Gastroesophageal sphincter (tissue), 4 donors: Measurements from ENCODE around the gene MMADHC. TPM values are rescaled to one million over a fixed set of nuclear protein-coding genes. Genes with fewer than 3 reads are reported as not detected.
A peak's percentile ranks its signal among the peaks of the same experiment; 100 is the strongest.

ENCODE experiments used
- ATAC-seq: fragments of 150-250 bp; one replicate; pipeline ENCODE4 v1.9.1; 2016; ENCODE audit warnings: mild to moderate bottlenecking, moderate library complexity
- H3K27ac ChIP-seq, 4 donors: fragments of 200-600 bp; sonication (generic) in 3 of 4; 1 replicate in 3 of 4; 2 replicates in 1 of 4; pipeline ENCODE4 v1.5.1; 2016 to 2019
- H3K27me3 ChIP-seq: fragments of 200-600 bp; sonication (generic); one replicate; pipeline ENCODE4 v1.5.1; 2019
- H3K36me3 ChIP-seq, 2 donors: fragments of 200-600 bp; sonication (generic); one replicate each; pipeline ENCODE4 v1.5.1; 2019; ENCODE audit warnings: control low read depth in 1 of 2
- H3K4me1 ChIP-seq, 3 donors: fragments of 200-600 bp; sonication (generic); 1 replicate in 2 of 3; 2 replicates in 1 of 3; pipeline ENCODE4 v1.5.1; 2016 to 2019; ENCODE audit warnings: control low read depth in 2 of 3
- H3K4me3 ChIP-seq, 2 donors: fragments of 200-600 bp; sonication (generic); one replicate each; pipeline ENCODE4 v1.5.1; 2019; ENCODE audit warnings: mild to moderate bottlenecking in 1 of 2, moderate library complexity in 1 of 2
- H3K9me3 ChIP-seq, 3 donors: fragments of 200-600 bp; sonication (generic); one replicate each; pipeline ENCODE4 v1.5.1; 2017 to 2019; ENCODE audit warnings: control low read depth in 2 of 3
- EP300 ChIP-seq: sonication (generic); formaldehyde crosslinking; IDR thresholded peaks from one replicate; pipeline ENCODE4 v1.6.1; 2017; ENCODE audit warnings: antibody characterized with exemption, mild to moderate bottlenecking
- POLR2A ChIP-seq, 2 donors: fragments of 450-650 bp; IDR thresholded peaks; one replicate each; pipeline ENCODE4 v1.6.1; 2017; ENCODE audit warnings: antibody characterized with exemption in 2 of 2, mild to moderate bottlenecking in 2 of 2, moderate library complexity in 1 of 2
- POLR2AphosphoS5 ChIP-seq: sonication (generic); formaldehyde crosslinking; IDR thresholded peaks from one replicate; pipeline ENCODE4 v1.6.1; 2017; ENCODE audit warnings: antibody characterized with exemption
- whole genome bisulfite sequencing, 2 donors: methylation state at CpG; one replicate each; pipeline ENCODE4 v1.1.5; 2018; ENCODE audit warnings: low coverage in 1 of 2; 5-methylcytosine and 5-hydroxymethylcytosine counted together
- total RNA-seq, 4 donors: library from RNA; depleted of rRNA; stranded (reverse); fragments of >200 nt; gene quantifications; one replicate each; pipeline ENCODE4 v1.1.0, GENCODE V29; 2016
- TF ChIP-seq, protein P1 (sequence below), 4 experiments: fragments of 200-600 bp in 2 of 4; fragments of 450-650 bp in 2 of 4; sonication (generic) in 1 of 4; IDR thresholded peaks; one replicate each; pipeline ENCODE4 v1.5.1; 2017 to 2019; ENCODE audit warnings: antibody characterized with exemption in 4 of 4, mild to moderate bottlenecking in 2 of 4, moderate library complexity in 2 of 4

The MMADHC gene
- total RNA-seq, 4 donors from 2014 or later, result 102 to 226 (median 152) TPM

DNA sequence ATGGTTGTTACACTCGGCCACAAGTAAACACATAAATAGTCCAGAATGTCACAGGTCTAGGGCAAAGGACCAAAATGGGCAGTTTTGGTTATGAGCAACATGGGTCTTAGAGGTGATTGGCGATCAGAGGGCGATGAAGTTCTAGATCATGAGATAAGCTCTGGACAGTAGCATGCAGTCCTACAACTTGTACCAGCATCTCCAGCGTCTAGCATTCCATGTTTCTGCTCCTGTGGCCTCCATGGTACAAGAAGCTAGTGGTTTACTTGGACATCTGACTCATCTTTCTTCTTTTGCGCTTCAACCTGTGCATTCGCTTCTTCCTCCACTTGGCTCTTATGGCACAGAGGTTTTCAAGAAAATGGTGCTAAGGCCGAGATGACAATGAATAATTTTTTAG lies 8.9 kb upstream of the MMADHC start:
- peaks cover 0 to 9% (median 0%) of the 10 kb centered on the region in 3 donors for H3K4me1 ChIP-seq
- H3K27ac ChIP-seq, result no peak overlapping the region
- no peak overlapping the region for H3K4me3 ChIP-seq
- peaks cover 0 to 9% (median 0%) of the 10 kb centered on the region in 3 donors for H3K9me3 ChIP-seq
- no peak for ATAC-seq
- TF ChIP-seq EP300 (no peak), POLR2AphosphoS5 (no peak), POLR2A (IDR thresholded peaks at IDR 0.05) (no peak)
- TF ChIP-seq, protein P1, sequence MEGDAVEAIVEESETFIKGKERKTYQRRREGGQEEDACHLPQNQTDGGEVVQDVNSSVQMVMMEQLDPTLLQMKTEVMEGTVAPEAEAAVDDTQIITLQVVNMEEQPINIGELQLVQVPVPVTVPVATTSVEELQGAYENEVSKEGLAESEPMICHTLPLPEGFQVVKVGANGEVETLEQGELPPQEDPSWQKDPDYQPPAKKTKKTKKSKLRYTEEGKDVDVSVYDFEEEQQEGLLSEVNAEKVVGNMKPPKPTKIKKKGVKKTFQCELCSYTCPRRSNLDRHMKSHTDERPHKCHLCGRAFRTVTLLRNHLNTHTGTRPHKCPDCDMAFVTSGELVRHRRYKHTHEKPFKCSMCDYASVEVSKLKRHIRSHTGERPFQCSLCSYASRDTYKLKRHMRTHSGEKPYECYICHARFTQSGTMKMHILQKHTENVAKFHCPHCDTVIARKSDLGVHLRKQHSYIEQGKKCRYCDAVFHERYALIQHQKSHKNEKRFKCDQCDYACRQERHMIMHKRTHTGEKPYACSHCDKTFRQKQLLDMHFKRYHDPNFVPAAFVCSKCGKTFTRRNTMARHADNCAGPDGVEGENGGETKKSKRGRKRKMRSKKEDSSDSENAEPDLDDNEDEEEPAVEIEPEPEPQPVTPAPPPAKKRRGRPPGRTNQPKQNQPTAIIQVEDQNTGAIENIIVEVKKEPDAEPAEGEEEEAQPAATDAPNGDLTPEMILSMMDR (IDR thresholded peaks at IDR 0.05), result no peak
- no peaks in the 10 kb centered on the region for H3K36me3 ChIP-seq
- H3K27me3 ChIP-seq, result no peaks in the 10 kb centered on the region
- 93 to 96% methylated on average over 4 to 7 of the region's 7 CpGs for WGBS, 2 donors

- ATAC-seq, result no peak
- Histone ChIP-seq H3K36me3 (no peaks in the 10 kb centered on the region), H3K27ac (no peak overlapping the region), H3K4me1 (peaks cover 0 to 9% (median 0%) of the 10 kb centered on the region in 3 donors), H3K9me3 (no peaks in the 10 kb centered on the region), H3K4me3 (no peak overlapping the region), H3K27me3 (no peaks in the 10 kb centered on the region)
- no peak for TF ChIP-seq EP300
- TF ChIP-seq, protein P1 (IDR thresholded peaks at IDR 0.05), result no peak
- no peak for TF ChIP-seq POLR2A (IDR thresholded peaks at IDR 0.05)
- no peak for TF ChIP-seq POLR2AphosphoS5
- 100% methylated on average over 1 of the region's 1 CpG for WGBS, 2 donors
Observed at GRCh38 chr2:149595056-149595963, 7.7 kb upstream of the MMADHC start.

DNA sequence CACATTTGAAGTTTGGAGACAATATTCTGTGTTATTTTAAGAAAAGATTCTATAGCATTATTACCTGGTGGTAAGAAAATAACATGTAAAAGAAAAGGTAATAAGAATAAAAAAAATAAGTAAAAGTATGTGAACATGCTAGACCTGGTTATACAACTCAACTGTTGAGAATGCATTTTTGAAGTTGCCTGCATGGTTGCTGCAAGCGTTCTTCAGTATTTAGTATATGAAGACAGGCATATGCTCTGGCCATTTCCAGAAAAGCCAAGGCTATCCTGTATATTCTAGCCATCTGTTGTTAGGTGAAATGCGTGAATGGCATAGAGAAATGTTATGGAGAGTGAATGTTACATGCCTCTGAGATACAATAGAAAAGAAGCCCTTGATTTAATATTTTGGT lies 6.8 kb upstream of the MMADHC start:
- TF ChIP-seq POLR2A (IDR thresholded peaks at IDR 0.05) (no peak), POLR2AphosphoS5 (no peak), EP300 (no peak)
- TF ChIP-seq, protein P1 (IDR thresholded peaks at IDR 0.05), result no peak
- peaks cover 0 to 9% (median 0%) of the 10 kb centered on the region in 3 donors for H3K4me1 ChIP-seq
- no peaks in the 10 kb centered on the region for H3K36me3 ChIP-seq
- no peaks in the 10 kb centered on the region for H3K27me3 ChIP-seq
- no peak for ATAC-seq
- H3K4me3 ChIP-seq, result no peak overlapping the region
- WGBS, 2 donors, result 95% methylated on average over 2 of the region's 2 CpGs; no CpG with 5 or more reads in 1 of the 2 donors
- H3K9me3 ChIP-seq, result no peaks in the 10 kb centered on the region
- H3K27ac ChIP-seq, result no peak overlapping the region

- 42 to 82% methylated on average over 4 to 10 of the region's 10 CpGs for WGBS, 2 donors
- Histone ChIP-seq H3K9me3 (no peaks in the 10 kb centered on the region), H3K27me3 (no peaks in the 10 kb centered on the region), H3K4me3 (peak overlapping the region; percentile 73 to 74), H3K36me3 (no peaks in the 10 kb centered on the region), H3K27ac (peak overlapping the region; percentile 91 to 95 (median 93)), H3K4me1 (peaks cover 5 to 38% (median 15%) of the 10 kb centered on the region in 3 donors)
- TF ChIP-seq POLR2AphosphoS5, result no peak
- TF ChIP-seq, protein P1 (IDR thresholded peaks at IDR 0.05), result no peak
- no peak for TF ChIP-seq POLR2A (IDR thresholded peaks at IDR 0.05)
- TF ChIP-seq EP300, result no peak
- ATAC-seq, result peak; percentile 26
Observed at GRCh38 chr2:149587950-149588487, 444 bp upstream of the MMADHC start.
